Activated CD4-positive, alpha-beta T cell treated with anti-CD3 and anti-CD28 coated beads for 24 hours (primary cell): Measurements from ENCODE around the gene HSD11B1L.
"Not testable (repeated sequence)": the region's sequence is repeated elsewhere in the genome, so short reads cannot be mapped to it uniquely, and the experiment has no call there.

Source experiments
- DNase-seq, 2 donors: peaks; one replicate each; pipeline ENCODE4 v3.0.0-alpha.2; 2020; ENCODE audit warnings: low read depth in 2 of 2

The HSD11B1L gene

GRCh38 chr19:5686647-5687359 lies 6.0 kb downstream of the HSD11B1L start:
- DNase-seq, result peak; percentile 100

GRCh38 chr19:5687360-5688198 lies 6.8 kb downstream of the HSD11B1L start:
- DNase-seq, result no peak

- not testable (repeated sequence) for DNase-seq
Observed at GRCh38 chr19:5688262-5688881, 7.5 kb downstream of the HSD11B1L start.

GRCh38 chr19:5690125-5690954 lies 9.5 kb downstream of the HSD11B1L start, which contains the start of gene RPL36:
Gene RPL36 (plus strand): TSS chr19:5690295. CDS start chr19:5690508, 213 bp downstream.
- DNase-seq, result peak; percentile 99

- peak in 1 of 2 donors; percentile 56 for DNase-seq
Observed at GRCh38 chr19:5690955-5691821, 10.4 kb downstream of the HSD11B1L start.

- no peak for DNase-seq
Observed at GRCh38 chr19:5691822-5692722, 11.2 kb downstream of the HSD11B1L start.

- no peak for DNase-seq
Observed at GRCh38 chr19:5692723-5693194, 11.9 kb downstream of the HSD11B1L start.

GRCh38 chr19:5693195-5694166 lies 12.7 kb downstream of the HSD11B1L start:
- no peak for DNase-seq

- no peak for DNase-seq
Observed at GRCh38 chr19:5694167-5694955, 13.5 kb downstream of the HSD11B1L start.

- no peak for DNase-seq
Observed at GRCh38 chr19:5694956-5695648, 14.3 kb downstream of the HSD11B1L start.

- DNase-seq, result no peak
Observed at GRCh38 chr19:5695649-5696195, 14.9 kb downstream of the HSD11B1L start.

- DNase-seq, result no peak
Observed at GRCh38 chr19:5696196-5697021, 15.6 kb downstream of the HSD11B1L start.

- DNase-seq, result no peak
Observed at GRCh38 chr19:5697022-5697889, 16.4 kb downstream of the HSD11B1L start.

- DNase-seq, result no peak
Observed at GRCh38 chr19:5697890-5698634, 17.2 kb downstream of the HSD11B1L start.
